Adrenal gland (tissue), 12 donors: ENCODE measurements around the gene CIAO3. TPM values are rescaled to one million over a fixed set of nuclear protein-coding genes. Genes with fewer than 3 reads are reported as not detected.
A peak's percentile ranks its signal among the peaks of the same experiment; 100 is the strongest.
"Not testable (repeated sequence)": the region's sequence is repeated elsewhere in the genome, so short reads cannot be mapped to it uniquely, and the experiment has no call there.

Experiments used
- DNase-seq, 7 donors: peaks; one replicate each; pipeline ENCODE4 v3.0.0-alpha.2; 2019 to 2020
- H3K27ac ChIP-seq, 5 donors: fragments of 200-600 bp; sonication (generic) in 4 of 5; 1 replicate in 3 of 5; 2 replicates in 2 of 5; pipeline versions ENCODE4 v1.5.1 to v1.8.0; 2016 to 2020; ENCODE audit warnings: mild to moderate bottlenecking in 1 of 5
- H3K27me3 ChIP-seq: fragments of 200-600 bp; 2 replicates; pipeline ENCODE4 v1.8.0; 2021
- H3K36me3 ChIP-seq, 2 donors: fragments of 200-600 bp; replicated peaks in 1 of 2; 1 replicate in 1 of 2; 2 replicates in 1 of 2; pipeline versions ENCODE4 v1.5.1 to v1.8.0; 2018 to 2022
- H3K4me1 ChIP-seq, 2 donors: fragments of 200-600 bp; replicated peaks in 1 of 2; 1 replicate in 1 of 2; 2 replicates in 1 of 2; pipeline versions ENCODE4 v1.5.1 to v1.8.0; 2018 to 2021
- H3K4me3 ChIP-seq, 4 donors: fragments of 200-600 bp; sonication (generic) in 3 of 4; one replicate each; pipeline ENCODE4 v1.5.1; 2016 to 2018
- H3K9me3 ChIP-seq, 3 donors: fragments of 200-600 bp; sonication (generic) in 1 of 3; replicated peaks in 1 of 3; 1 replicate in 2 of 3; 2 replicates in 1 of 3; pipeline versions ENCODE4 v1.5.1 to v1.8.0; 2016 to 2021
- POLR2A ChIP-seq, 2 donors: fragments of 450-650 bp; IDR thresholded peaks; one replicate each; pipeline ENCODE4 v1.6.1; 2017; ENCODE audit warnings: antibody characterized with exemption in 2 of 2, mild to moderate bottlenecking in 2 of 2, moderate library complexity in 1 of 2
- WGBS, 4 donors: extraction: QIAGEN DNeasy Blood & Tissue Kit in 2 of 4; methylation state at CpG; one replicate each; pipeline versions ENCODE4 v1.1.5 to v1.1.7; 2013 to 2017; 5-methylcytosine and 5-hydroxymethylcytosine counted together
- intact Hi-C, 2 donors: fragments of 100-400 bp; cut with DNase I; formaldehyde crosslinking; loops; one replicate each; pipeline versions ENCODE4 v1.14.1 to v1.15.0; 2022 to 2023
- polyA plus RNA-seq, 3 donors: library from polyadenylated mRNA; stranded (reverse); fragments of 200-250 nt in 2 of 3; fragments of 350-450 nt in 1 of 3; fragmentation: Illumina TruSeq in 1 of 3; extraction: RNeasy Lipid Tissue Mini Kit (QIAGEN cat#74804) in 1 of 3; gene quantifications; one replicate each; pipeline ENCODE4 v1.2.3, GENCODE V29; 2013 to 2014
- total RNA-seq, 9 donors: library from RNA; depleted of rRNA in 4 of 9; stranded (reverse); fragments of >200 nt in 4 of 9; fragments of 120-200 nt in 1 of 9; fragmentation: NEBNext Ultra II Directional in 1 of 9; extraction: Animal tissue kit (Norgen Biotek cat#: 25700) in 1 of 9; gene quantifications; one replicate each; pipeline versions ENCODE4 v1.1.0 to v1.2.4, GENCODE V29; 2013 to 2023
- TF ChIP-seq, protein P1 (sequence below), 6 experiments: fragments of 450-650 bp in 4 of 6; fragments of 200-600 bp in 2 of 6; sonication (generic) in 1 of 6; IDR thresholded peaks; 1 replicate in 5 of 6; 2 replicates in 1 of 6; pipeline versions ENCODE4 v1.5.1 to v1.8.0; 2016 to 2021; ENCODE audit warnings: antibody characterized with exemption in 6 of 6, mild to moderate bottlenecking in 2 of 6, moderate library complexity in 1 of 6
- donor health status: healthy with polysubstance abuse.
- donor health status: Bipolar disorder and iron deficiency.
- donor health status: DM: yes; HTN: yes; CAD: no.
- donor health status: DM: no; HTN: no; CAD: no.
- donor health status: DM: no; HTN: no; CAD: no.
- donor health status: DM: yes; HTN: yes; CAD: no.

The CIAO3 gene
- total and polyA plus RNA-seq, 12 donors: 8.9 to 99.4 (median 29.5) TPM

DNA sequence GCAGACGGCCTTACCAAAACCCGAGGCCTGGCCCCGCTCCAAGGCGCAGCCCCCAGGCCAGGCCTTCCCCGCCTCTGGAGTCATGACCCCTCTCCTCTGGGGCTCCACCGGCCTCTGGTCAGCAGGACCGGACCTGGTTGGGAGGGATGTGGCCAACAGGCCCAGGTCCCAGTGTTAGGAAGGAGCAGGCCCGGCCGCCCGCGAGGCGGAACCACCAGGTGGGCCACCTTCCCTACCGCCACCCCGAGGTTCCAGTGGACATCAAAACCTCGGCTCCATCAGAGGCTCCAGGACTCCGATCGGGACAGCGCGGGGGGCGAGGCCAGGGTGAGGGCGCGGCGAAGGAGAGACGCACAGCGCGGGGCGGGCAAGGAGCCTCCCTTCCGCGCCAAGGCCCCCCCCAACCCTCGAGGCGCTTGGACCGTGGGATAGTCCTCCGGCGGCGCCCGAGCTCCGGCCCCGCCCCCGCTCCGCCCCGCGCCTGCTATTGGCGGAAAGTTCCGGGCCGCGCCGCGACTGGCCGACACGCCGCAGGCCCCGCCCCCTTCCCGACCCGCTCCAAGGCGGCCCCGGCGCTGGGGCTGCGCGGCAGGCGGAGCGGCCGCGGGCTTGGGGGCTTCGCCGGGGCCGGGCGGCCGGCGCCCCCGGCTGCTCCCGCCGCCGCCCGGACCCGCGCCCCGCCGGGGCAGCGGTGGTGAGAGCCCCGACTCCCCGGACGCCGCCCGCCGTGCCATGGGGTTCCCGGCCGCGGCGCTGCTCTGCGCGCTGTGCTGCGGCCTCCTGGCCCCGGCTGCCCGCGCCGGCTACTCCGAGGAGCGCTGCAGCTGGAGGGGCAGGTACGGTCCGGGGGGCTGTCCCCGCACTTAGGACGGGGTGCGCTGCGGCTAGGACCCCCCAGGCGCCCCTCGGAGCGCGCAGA lies 26.0 kb downstream of the CIAO3 start, which contains the start of gene METRN:
TSS of gene METRN (plus strand) at position 561 of the 919 bp plus-strand sequence. CDS start at position 733, 172 bp downstream.
- peak; percentile 87 to 95 (median 93) for DNase-seq
- Histone ChIP-seq H3K4me3 (peak within 1 kb of the TSS in 2 of 4 donors; percentile 37 to 76), H3K4me1 (peaks cover 17 to 29% of the 10 kb centered on the region in 2 donors), H3K27me3 (peaks cover 6% of the 10 kb centered on the region), H3K36me3 (no peaks in the 10 kb centered on the region), H3K9me3 (no peaks in the 10 kb centered on the region), H3K27ac (peak within 1 kb of the TSS in 3 of 5 donors; percentile 42 to 62 (median 56))
- 4 to 5% methylated on average over 84 to 108 of the region's 108 CpGs; no CpG with 5 or more reads in 2 of the 4 donors for WGBS, 4 donors
- TF ChIP-seq, protein P1, sequence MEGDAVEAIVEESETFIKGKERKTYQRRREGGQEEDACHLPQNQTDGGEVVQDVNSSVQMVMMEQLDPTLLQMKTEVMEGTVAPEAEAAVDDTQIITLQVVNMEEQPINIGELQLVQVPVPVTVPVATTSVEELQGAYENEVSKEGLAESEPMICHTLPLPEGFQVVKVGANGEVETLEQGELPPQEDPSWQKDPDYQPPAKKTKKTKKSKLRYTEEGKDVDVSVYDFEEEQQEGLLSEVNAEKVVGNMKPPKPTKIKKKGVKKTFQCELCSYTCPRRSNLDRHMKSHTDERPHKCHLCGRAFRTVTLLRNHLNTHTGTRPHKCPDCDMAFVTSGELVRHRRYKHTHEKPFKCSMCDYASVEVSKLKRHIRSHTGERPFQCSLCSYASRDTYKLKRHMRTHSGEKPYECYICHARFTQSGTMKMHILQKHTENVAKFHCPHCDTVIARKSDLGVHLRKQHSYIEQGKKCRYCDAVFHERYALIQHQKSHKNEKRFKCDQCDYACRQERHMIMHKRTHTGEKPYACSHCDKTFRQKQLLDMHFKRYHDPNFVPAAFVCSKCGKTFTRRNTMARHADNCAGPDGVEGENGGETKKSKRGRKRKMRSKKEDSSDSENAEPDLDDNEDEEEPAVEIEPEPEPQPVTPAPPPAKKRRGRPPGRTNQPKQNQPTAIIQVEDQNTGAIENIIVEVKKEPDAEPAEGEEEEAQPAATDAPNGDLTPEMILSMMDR (IDR thresholded peaks at IDR 0.05): no peak
- TF ChIP-seq POLR2A (IDR thresholded peaks at IDR 0.05): peak in 1 of 2 donors; percentile 27
- intact Hi-C loops: loop anchor here (5.0 to 10.0 kb wide), 3 partner anchors 72 to 342 kb away; partner anchors contain the start of genes CHTF18 (in 1 of the 2) and RPUSD1 (in 1 of the 2)

- 59 to 88% (median 71%) methylated on average over 4 to 11 of the region's 11 CpGs for WGBS, 4 donors
- Histone ChIP-seq H3K9me3 (no peaks in the 10 kb centered on the region), H3K4me3 (no peak overlapping the region), H3K27me3 (peaks cover 8% of the 10 kb centered on the region), H3K4me1 (peaks cover 16 to 26% of the 10 kb centered on the region in 2 donors), H3K36me3 (no peaks in the 10 kb centered on the region), H3K27ac (no peak overlapping the region)
- intact Hi-C loops: loop anchor here (5.0 to 10.0 kb wide), 3 partner anchors 73 to 343 kb away; partner anchors contain the start of genes CHTF18 (in 1 of the 2) and RPUSD1 (in 1 of the 2)
- DNase-seq: no peak
- TF ChIP-seq, protein P1 (IDR thresholded peaks at IDR 0.05): no peak
- no peak for TF ChIP-seq POLR2A (IDR thresholded peaks at IDR 0.05)
Observed at GRCh38 chr16:714079-714478, 26.7 kb downstream of the CIAO3 start.

GRCh38 chr16:712740-713250 lies 28.0 kb downstream of the CIAO3 start:
- WGBS, 4 donors: 39 to 46% (median 44%) methylated on average over 11 to 13 of the region's 13 CpGs
- H3K4me3 ChIP-seq, H3K9me3 ChIP-seq, H3K36me3 ChIP-seq: not testable (repeated sequence)
- DNase-seq: peak in 6 of 7 donors; percentile 69 to 90 (median 80)
- peak overlapping the region in 3 of 5 donors; percentile 22 to 81 (median 47) for H3K27ac ChIP-seq
- intact Hi-C loops: loop anchor here (5.0 to 10.0 kb wide), 3 partner anchors 75 to 345 kb away; partner anchors contain the start of genes CHTF18 (in 1 of the 2) and RPUSD1 (in 1 of the 2)
- peak in 1 of 2 donors; percentile 46 for TF ChIP-seq POLR2A (IDR thresholded peaks at IDR 0.05)
- TF ChIP-seq, protein P1 (IDR thresholded peaks at IDR 0.05): peak in 5 of 6 experiments; percentile 39 to 64 (median 54)
- H3K4me1 ChIP-seq: peaks cover 16 to 26% of the 10 kb centered on the region in 2 donors
- H3K27me3 ChIP-seq: peaks cover 14% of the 10 kb centered on the region
